Activated naive CD8-positive, alpha-beta T cell (primary cell): ENCODE data around the gene SNX24.
"Not testable (repeated sequence)": the region's sequence is repeated elsewhere in the genome, so short reads cannot be mapped to it uniquely, and the experiment has no call there.

Source experiments
- H3K27ac Mint-ChIP-seq: one replicate; pipeline ENCODE4 v1.8.0; 2021; ENCODE audit warnings: mixed read lengths
- H3K27me3 Mint-ChIP-seq: one replicate; pipeline ENCODE4 v1.8.0; 2021; ENCODE audit warnings: mixed read lengths
- H3K36me3 Mint-ChIP-seq: one replicate; pipeline ENCODE4 v1.8.0; 2021; ENCODE audit warnings: mixed read lengths
- H3K4me1 Mint-ChIP-seq: one replicate; pipeline ENCODE4 v1.8.0; 2021; ENCODE audit warnings: low read depth, mixed read lengths
- H3K4me3 Mint-ChIP-seq: one replicate; pipeline ENCODE4 v1.8.0; 2021; ENCODE audit warnings: mild to moderate bottlenecking, mixed read lengths
- H3K9me3 Mint-ChIP-seq: one replicate; pipeline ENCODE4 v1.8.0; 2021; ENCODE audit warnings: low read depth, mixed read lengths

The SNX24 gene

GRCh38 chr5:122947772-122948171, 102.4 kb downstream of the SNX24 start:
- no peak overlapping the region for H3K27ac Mint-ChIP-seq
- no peak overlapping the region for H3K4me3 Mint-ChIP-seq
- H3K4me1 Mint-ChIP-seq = no peaks in the 10 kb centered on the region
- H3K9me3 Mint-ChIP-seq = no peaks in the 10 kb centered on the region
- no peaks in the 10 kb centered on the region for H3K27me3 Mint-ChIP-seq
- no peaks in the 10 kb centered on the region for H3K36me3 Mint-ChIP-seq

GRCh38 chr5:122948319-122948718, 102.9 kb downstream of the SNX24 start:
- H3K36me3 Mint-ChIP-seq = no peaks in the 10 kb centered on the region
- H3K4me3 Mint-ChIP-seq = no peak overlapping the region
- no peaks in the 10 kb centered on the region for H3K9me3 Mint-ChIP-seq
- no peaks in the 10 kb centered on the region for H3K27me3 Mint-ChIP-seq
- no peak overlapping the region for H3K27ac Mint-ChIP-seq
- no peaks in the 10 kb centered on the region for H3K4me1 Mint-ChIP-seq

GRCh38 chr5:122951658-122952057, 106.2 kb downstream of the SNX24 start:
- Mint-ChIP-seq H3K9me3 (no peaks in the 10 kb centered on the region), H3K36me3 (no peaks in the 10 kb centered on the region), H3K4me1 (no peaks in the 10 kb centered on the region), H3K4me3 (no peak overlapping the region), H3K27me3 (no peaks in the 10 kb centered on the region), H3K27ac (no peak overlapping the region)

DNA sequence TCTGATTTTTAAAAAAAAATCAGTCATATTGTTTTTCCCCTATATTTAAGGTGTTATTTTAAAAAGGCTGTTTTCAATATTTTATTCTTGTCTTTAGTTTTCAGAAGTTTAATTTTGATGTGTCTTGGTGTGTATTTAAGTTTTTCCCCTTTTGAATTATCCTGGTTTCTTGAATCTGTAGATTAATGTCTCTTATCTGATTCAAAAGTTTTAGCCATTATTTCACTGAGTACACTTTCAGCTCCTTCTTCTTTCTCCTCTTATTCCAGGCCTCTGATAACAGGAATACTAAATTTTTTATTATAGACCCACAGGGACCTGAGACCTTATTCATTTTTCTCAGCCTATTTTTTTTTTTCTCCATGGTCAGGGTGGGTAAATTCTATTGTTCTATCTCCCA, 109.3 kb downstream of the SNX24 start:
- Mint-ChIP-seq H3K9me3 (no peaks in the 10 kb centered on the region), H3K27ac (no peak overlapping the region), H3K4me1 (no peaks in the 10 kb centered on the region), H3K4me3 (no peak overlapping the region), H3K36me3 (no peaks in the 10 kb centered on the region), H3K27me3 (no peaks in the 10 kb centered on the region)

DNA sequence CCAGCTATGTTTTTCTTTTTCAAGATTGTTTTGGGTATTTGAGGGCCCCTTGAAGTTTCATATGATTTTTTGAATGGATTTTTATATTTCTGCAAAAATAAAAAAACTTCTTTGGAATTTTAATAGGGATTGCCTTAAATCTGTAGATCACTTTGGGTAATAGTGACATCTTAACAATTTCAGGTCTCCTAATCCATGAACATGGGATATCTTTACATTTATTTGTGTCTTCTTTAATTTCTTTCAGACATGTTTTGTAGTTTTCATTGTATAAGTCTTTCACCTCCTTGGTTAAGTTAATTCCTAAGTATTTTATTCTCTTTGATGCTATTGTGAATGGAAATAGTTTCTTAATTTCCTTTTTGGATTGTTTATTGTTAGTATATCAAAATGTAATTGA, 112.0 kb downstream of the SNX24 start:
- no peaks in the 10 kb centered on the region for H3K4me1 Mint-ChIP-seq
- no peaks in the 10 kb centered on the region for H3K27me3 Mint-ChIP-seq
- no peaks in the 10 kb centered on the region for H3K9me3 Mint-ChIP-seq
- no peaks in the 10 kb centered on the region for H3K36me3 Mint-ChIP-seq
- H3K4me3 Mint-ChIP-seq = no peak overlapping the region
- H3K27ac Mint-ChIP-seq = no peak overlapping the region

- H3K27ac Mint-ChIP-seq = no peak overlapping the region
- no peaks in the 10 kb centered on the region for H3K27me3 Mint-ChIP-seq
- no peaks in the 10 kb centered on the region for H3K4me1 Mint-ChIP-seq
- H3K4me3 Mint-ChIP-seq = no peak overlapping the region
- H3K36me3 Mint-ChIP-seq = no peaks in the 10 kb centered on the region
- no peaks in the 10 kb centered on the region for H3K9me3 Mint-ChIP-seq
Observed at GRCh38 chr5:122959740-122960445, 114.5 kb downstream of the SNX24 start.

GRCh38 chr5:122963305-122963704, 117.9 kb downstream of the SNX24 start:
- Mint-ChIP-seq H3K9me3 (no peaks in the 10 kb centered on the region), H3K36me3 (no peaks in the 10 kb centered on the region), H3K27me3 (no peaks in the 10 kb centered on the region), H3K27ac (no peak overlapping the region), H3K4me3 (no peak overlapping the region), H3K4me1 (no peaks in the 10 kb centered on the region)

GRCh38 chr5:122965111-122965510, 119.7 kb downstream of the SNX24 start:
- Mint-ChIP-seq H3K9me3 (no peaks in the 10 kb centered on the region), H3K27ac (no peak overlapping the region), H3K4me1 (no peaks in the 10 kb centered on the region), H3K4me3 (no peak overlapping the region), H3K36me3 (no peaks in the 10 kb centered on the region), H3K27me3 (no peaks in the 10 kb centered on the region)

GRCh38 chr5:122967085-122967484, 121.7 kb downstream of the SNX24 start:
- no peak overlapping the region for H3K27ac Mint-ChIP-seq
- no peaks in the 10 kb centered on the region for H3K36me3 Mint-ChIP-seq
- no peaks in the 10 kb centered on the region for H3K9me3 Mint-ChIP-seq
- H3K27me3 Mint-ChIP-seq = no peaks in the 10 kb centered on the region
- H3K4me3 Mint-ChIP-seq = no peak overlapping the region
- no peaks in the 10 kb centered on the region for H3K4me1 Mint-ChIP-seq

DNA sequence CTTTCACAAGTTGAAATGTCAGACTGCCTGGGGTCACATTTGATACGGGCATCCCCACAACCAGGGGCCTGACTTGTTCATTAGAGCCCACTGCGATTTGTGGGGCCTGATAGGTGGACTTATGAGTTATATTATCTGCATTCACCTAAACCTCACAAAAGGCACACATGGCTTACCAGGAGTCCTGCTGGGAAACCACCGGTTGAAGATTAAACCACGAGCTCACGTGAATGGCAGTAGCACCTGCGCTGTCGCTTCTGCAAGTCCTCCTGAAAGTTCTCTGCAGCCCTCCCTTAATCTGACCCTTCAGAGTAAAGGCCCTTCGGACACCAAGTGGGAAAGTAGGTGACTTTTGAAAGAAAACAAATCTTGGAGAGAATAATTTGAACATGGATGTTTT, 122.2 kb downstream of the SNX24 start:
- H3K27me3 Mint-ChIP-seq = no peaks in the 10 kb centered on the region
- H3K9me3 Mint-ChIP-seq = no peaks in the 10 kb centered on the region
- no peak overlapping the region for H3K4me3 Mint-ChIP-seq
- H3K4me1 Mint-ChIP-seq = no peaks in the 10 kb centered on the region
- no peak overlapping the region for H3K27ac Mint-ChIP-seq
- H3K36me3 Mint-ChIP-seq = no peaks in the 10 kb centered on the region

DNA sequence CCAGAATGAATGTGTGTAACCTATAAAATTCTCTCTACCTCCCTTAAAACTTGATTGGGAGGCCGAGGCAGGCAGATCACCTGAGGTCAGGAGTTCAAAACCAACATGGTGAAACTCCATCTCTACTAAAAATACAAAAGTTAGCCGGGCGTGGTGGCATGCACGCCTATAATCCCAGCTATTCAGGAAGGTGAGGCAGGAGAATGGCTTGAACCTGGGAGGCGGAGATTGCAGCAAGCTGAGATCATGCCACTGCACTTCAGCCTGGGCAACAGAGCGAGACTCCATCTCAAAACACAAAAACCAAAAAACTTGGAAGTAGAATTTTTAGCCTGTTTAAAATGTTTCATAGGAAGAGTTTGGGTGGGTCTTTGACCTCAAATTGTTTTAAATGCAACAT, 122.6 kb downstream of the SNX24 start:
- not testable (repeated sequence) for H3K4me3 Mint-ChIP-seq, H3K9me3 Mint-ChIP-seq, H3K36me3 Mint-ChIP-seq, H3K27me3 Mint-ChIP-seq, H3K4me1 Mint-ChIP-seq, H3K27ac Mint-ChIP-seq

- H3K4me3 Mint-ChIP-seq = no peak overlapping the region
Observed at GRCh38 chr5:122971333-122971732, 125.9 kb downstream of the SNX24 start.

DNA sequence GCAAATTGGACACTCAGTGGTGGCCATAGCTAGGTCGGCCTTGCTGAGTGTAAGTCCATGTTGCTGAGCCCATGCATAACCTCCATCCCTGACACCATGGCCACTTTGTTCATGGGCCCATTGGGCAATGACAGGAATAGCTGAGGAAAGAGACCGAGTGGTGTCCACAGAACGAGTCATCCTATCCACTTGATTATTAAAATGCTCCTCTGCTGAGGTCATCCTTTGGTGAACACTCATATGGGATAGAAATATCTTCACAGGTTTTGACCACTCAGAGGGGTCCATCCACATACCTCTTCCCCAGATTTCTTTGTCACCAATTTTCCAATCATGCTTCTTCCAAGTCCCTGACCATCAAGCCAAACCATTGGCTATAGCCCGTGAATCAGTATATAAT, 127.5 kb downstream of the SNX24 start:
- Mint-ChIP-seq H3K27me3 (no peaks in the 10 kb centered on the region), H3K4me3 (no peak overlapping the region), H3K9me3 (no peaks in the 10 kb centered on the region), H3K4me1 (no peaks in the 10 kb centered on the region), H3K36me3 (no peaks in the 10 kb centered on the region), H3K27ac (no peak overlapping the region)

More at GRCh38 chr5:122971333-122971732, 125.9 kb downstream of the SNX24 start:
- no peak overlapping the region for H3K27ac Mint-ChIP-seq
- H3K27me3 Mint-ChIP-seq = no peaks in the 10 kb centered on the region
- H3K36me3 Mint-ChIP-seq = no peaks in the 10 kb centered on the region
- no peaks in the 10 kb centered on the region for H3K4me1 Mint-ChIP-seq
- H3K9me3 Mint-ChIP-seq = no peaks in the 10 kb centered on the region

GRCh38 chr5:122973759-122974158, 128.3 kb downstream of the SNX24 start:
- H3K9me3 Mint-ChIP-seq, H3K27ac Mint-ChIP-seq, H3K4me1 Mint-ChIP-seq, H3K4me3 Mint-ChIP-seq, H3K36me3 Mint-ChIP-seq, H3K27me3 Mint-ChIP-seq: not testable (repeated sequence)

- not testable (repeated sequence) for H3K4me3 Mint-ChIP-seq
Observed at GRCh38 chr5:122974251-122974650, 128.8 kb downstream of the SNX24 start.

DNA sequence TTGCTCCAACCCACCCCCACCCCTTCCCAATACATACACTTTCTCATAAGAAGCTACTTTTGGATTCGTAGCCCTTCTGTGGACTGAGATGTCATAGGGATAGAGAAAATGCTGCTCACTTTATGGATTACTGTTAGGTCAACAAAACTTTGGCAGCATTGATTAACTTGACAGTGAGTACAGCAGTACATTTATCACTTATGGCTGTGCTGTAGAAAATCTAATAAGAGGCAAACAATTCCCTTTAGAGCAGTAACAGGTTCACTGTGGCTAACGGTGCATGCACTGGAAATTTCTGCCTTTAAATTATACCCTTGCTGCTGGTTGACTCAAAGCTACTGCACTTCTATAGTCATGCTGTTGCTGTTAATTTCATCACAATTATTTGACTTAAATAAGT, 131.9 kb downstream of the SNX24 start:
- Mint-ChIP-seq H3K27ac (no peak overlapping the region), H3K4me3 (no peak overlapping the region), H3K36me3 (peaks cover 2% of the 10 kb centered on the region)

More at GRCh38 chr5:122974251-122974650, 128.8 kb downstream of the SNX24 start:
- not testable (repeated sequence) for H3K4me1 Mint-ChIP-seq, H3K27me3 Mint-ChIP-seq, H3K27ac Mint-ChIP-seq, H3K9me3 Mint-ChIP-seq, H3K36me3 Mint-ChIP-seq

More for the DNA sequence above, 131.9 kb downstream of the SNX24 start:
- no peaks in the 10 kb centered on the region for H3K4me1 Mint-ChIP-seq
- no peaks in the 10 kb centered on the region for H3K27me3 Mint-ChIP-seq
- H3K9me3 Mint-ChIP-seq = no peaks in the 10 kb centered on the region
